GM12874 (cell line): ENCODE measurements around the gene CSNK1A1.
A peak's percentile ranks its signal among the peaks of the same experiment; 100 is the strongest.

Experiments used
- CTCF ChIP-seq: IDR thresholded peaks from 2 replicates; pipeline ENCODE4 v1.5.1; 2011; ENCODE audit warnings: low read depth, mild to moderate bottlenecking, control low read depth, low read length, moderate library complexity; ENCODE audit not compliant: insufficient read depth

CSNK1A1 gene

GRCh38 chr5:149455889-149456409 lies 95.3 kb downstream of the CSNK1A1 start:
- TF ChIP-seq CTCF: no peak

GRCh38 chr5:149453618-149454415 lies 97.4 kb downstream of the CSNK1A1 start:
- TF ChIP-seq CTCF: no peak

GRCh38 chr5:149452665-149453617 lies 98.3 kb downstream of the CSNK1A1 start:
- TF ChIP-seq CTCF: no peak

- TF ChIP-seq CTCF: no peak
Observed at GRCh38 chr5:149452007-149452664, 99.1 kb downstream of the CSNK1A1 start.

- TF ChIP-seq CTCF: no peak
Observed at GRCh38 chr5:149450199-149450598, 101.0 kb downstream of the CSNK1A1 start.

- 0 out of 2 replicates have a peak, but pooled peaks have one; percentile 11 for TF ChIP-seq CTCF
Observed at GRCh38 chr5:149448831-149449714, 102.2 kb downstream of the CSNK1A1 start.
